Caco-2 (cell line): ENCODE results near the gene PCNX3. TPM values are rescaled to one million over a fixed set of nuclear protein-coding genes. Genes with fewer than 3 reads are reported as not detected.

ENCODE experiments used
- BruUV-seq: library from RNA; stranded (reverse); fragments of 400-500 nt; replicated peaks from 2 replicates; lab custom pipeline; 2021; lab: Mats Ljungman, UMichigan
- CTCF ChIA-PET: fragments of 300-600 bp; sonication (Branson Sonifier 250); formaldehyde crosslinking; loops from one replicate; lab custom pipeline; 2022; ENCODE audit warnings: antibody characterized with exemption; lab: Charles Lee
- POLR2A ChIA-PET: fragments of 300-600 bp; sonication (Branson Sonifier 250); formaldehyde crosslinking; loops from one replicate; lab custom pipeline; 2022; ENCODE audit warnings: antibody characterized with exemption; lab: Charles Lee
- DNase-seq, 2 experiments: peaks; one replicate each; pipeline versions ENCODE4 v3.0.0 to v3.0.0-alpha.2; 2020 to 2022
- H3K27me3 ChIP-seq: replicated peaks from 2 replicates; pipeline ENCODE4 v1.6.0; 2011; ENCODE audit warnings: low read length; ENCODE audit not compliant: control insufficient read depth, insufficient read depth
- H3K36me3 ChIP-seq: 2 replicates; pipeline ENCODE4 v1.5.1; 2011; ENCODE audit warnings: low read length; ENCODE audit not compliant: control insufficient read depth, insufficient read depth
- H3K4me1 ChIP-seq: fragments of 250-450 bp; sonication (Bioruptor Pico); 2 replicates; pipeline ENCODE4 v1.5.1; 2020; ENCODE audit warnings: mild to moderate bottlenecking
- H3K4me3 ChIP-seq: 2 replicates; pipeline ENCODE4 v1.5.1; 2011; ENCODE audit warnings: low read depth, mild to moderate bottlenecking, control low read depth, low read length
- H3K9me3 ChIP-seq: fragments of 250-450 bp; sonication (Bioruptor Pico); 2 replicates; pipeline ENCODE4 v1.5.1; 2020; ENCODE audit warnings: mild to moderate bottlenecking, moderate library complexity
- H3K27ac Mint-ChIP-seq: one replicate; pipeline ENCODE4 v1.8.0; 2022; ENCODE audit warnings: mixed read lengths; ENCODE audit not compliant: unreplicated experiment
- H3K27me3 Mint-ChIP-seq: one replicate; pipeline ENCODE4 v1.8.0; 2022; ENCODE audit warnings: mixed read lengths; ENCODE audit not compliant: insufficient read depth, unreplicated experiment
- H3K36me3 Mint-ChIP-seq: one replicate; pipeline ENCODE4 v1.8.0; 2022; ENCODE audit warnings: mild to moderate bottlenecking, mixed read lengths; ENCODE audit not compliant: insufficient read depth, unreplicated experiment
- H3K4me1 Mint-ChIP-seq: one replicate; pipeline ENCODE4 v1.8.0; 2022; ENCODE audit warnings: low read depth, mixed read lengths; ENCODE audit not compliant: unreplicated experiment
- H3K4me3 Mint-ChIP-seq: one replicate; pipeline ENCODE4 v1.8.0; 2022; ENCODE audit warnings: mild to moderate bottlenecking, moderate library complexity, mixed read lengths; ENCODE audit not compliant: unreplicated experiment
- H3K9me3 Mint-ChIP-seq: one replicate; pipeline ENCODE4 v1.8.0; 2022; ENCODE audit warnings: mixed read lengths; ENCODE audit not compliant: unreplicated experiment
- CTCF ChIP-seq, 2 experiments: fragments of 200-600 bp in 1 of 2; IDR thresholded peaks; 1 replicate in 1 of 2; 2 replicates in 1 of 2; pipeline versions ENCODE4 v1.5.1 to v1.8.0; 2011 to 2022; ENCODE audit warnings: antibody characterized with exemption in 1 of 2, control low read depth in 1 of 2, inconsistent platforms in 1 of 2, low read depth in 1 of 2, low read length in 1 of 2, mild to moderate bottlenecking in 1 of 2, moderate library complexity in 1 of 2; ENCODE audit not compliant: insufficient read depth in 1 of 2, severe bottlenecking in 1 of 2, unreplicated experiment in 1 of 2
- intact Hi-C: fragments of 100-400 bp; cut with micrococcal nuclease; formaldehyde crosslinking; loops from one replicate; pipeline ENCODE4 v1.10.0; 2022; ENCODE audit not compliant: unreplicated experiment
- total RNA-seq: library from RNA; stranded (reverse); gene quantifications from 2 replicates; pipeline ENCODE4 v1.2.3, GENCODE V29; 2022

PCNX3 gene
- total RNA-seq, 1 experiment from 2014 or later: 52.7 TPM

GRCh38 chr11:65634905-65635731 is 19.5 kb downstream of the PCNX3 start:
- Histone ChIP-seq H3K9me3 (no peaks in the 10 kb centered on the region), H3K27me3 (no peaks in the 10 kb centered on the region), H3K4me1 (no peaks in the 10 kb centered on the region), H3K4me3 (no peak overlapping the region), H3K36me3 (peaks cover 5% of the 10 kb centered on the region)
- Mint-ChIP-seq H3K4me1 (no peaks in the 10 kb centered on the region), H3K36me3 (peaks cover 47% of the 10 kb centered on the region), H3K4me3 (no peak overlapping the region), H3K27me3 (no peaks in the 10 kb centered on the region), H3K27ac (no peak overlapping the region), H3K9me3 (no peaks in the 10 kb centered on the region)
- no TSS peak for BruUV-seq
- no peak for DNase-seq
- intact Hi-C loops: no loop called here
- TF ChIP-seq CTCF (IDR thresholded peaks at IDR 0.05; ENCODE audit: insufficient read depth in 1 of 2, low read depth in 1 of 2, low read length in 1 of 2, severe bottlenecking in 1 of 2, unreplicated experiment in 1 of 2): no peak
- POLR2A ChIA-PET: no interaction called here
- CTCF ChIA-PET: no interaction called here

- H3K4me1 ChIP-seq: no peaks in the 10 kb centered on the region
- no peak overlapping the region for H3K4me3 ChIP-seq
- no peak for DNase-seq
- intact Hi-C loops: no loop called here
- H3K36me3 ChIP-seq: peaks cover 5% of the 10 kb centered on the region
- CTCF ChIA-PET: no interaction called here
- H3K4me3 Mint-ChIP-seq: no peak overlapping the region
- no peaks in the 10 kb centered on the region for H3K27me3 ChIP-seq
- no peaks in the 10 kb centered on the region for H3K9me3 Mint-ChIP-seq
- H3K4me1 Mint-ChIP-seq: no peaks in the 10 kb centered on the region
- H3K27ac Mint-ChIP-seq: no peak overlapping the region
- no peaks in the 10 kb centered on the region for H3K9me3 ChIP-seq
- POLR2A ChIA-PET: no interaction called here
- BruUV-seq: no TSS peak
- no peak for TF ChIP-seq CTCF (IDR thresholded peaks at IDR 0.05; ENCODE audit: insufficient read depth in 1 of 2, low read depth in 1 of 2, low read length in 1 of 2, severe bottlenecking in 1 of 2, unreplicated experiment in 1 of 2)
- H3K36me3 Mint-ChIP-seq: peaks cover 51% of the 10 kb centered on the region
- H3K27me3 Mint-ChIP-seq: no peaks in the 10 kb centered on the region
Measured at GRCh38 chr11:65636108-65637031, 20.8 kb downstream of the PCNX3 start.

GRCh38 chr11:65637032-65637557 is 21.5 kb downstream of the PCNX3 start:
- H3K9me3 Mint-ChIP-seq: no peaks in the 10 kb centered on the region
- H3K36me3 Mint-ChIP-seq: peaks cover 55% of the 10 kb centered on the region
- TSS peak; percentile 28 for BruUV-seq

More at GRCh38 chr11:65637032-65637557, 21.5 kb downstream of the PCNX3 start:
- no peak overlapping the region for H3K4me3 Mint-ChIP-seq
- peaks cover 5% of the 10 kb centered on the region for H3K4me1 Mint-ChIP-seq
- no peak for DNase-seq
- Histone ChIP-seq H3K4me3 (no peak overlapping the region), H3K27me3 (no peaks in the 10 kb centered on the region), H3K4me1 (no peaks in the 10 kb centered on the region), H3K36me3 (peaks cover 5% of the 10 kb centered on the region), H3K9me3 (no peaks in the 10 kb centered on the region)
- TF ChIP-seq CTCF (IDR thresholded peaks at IDR 0.05; ENCODE audit: insufficient read depth in 1 of 2, low read depth in 1 of 2, low read length in 1 of 2, severe bottlenecking in 1 of 2, unreplicated experiment in 1 of 2): no peak
- ChIA-PET CTCF (interaction anchor here (0.7 kb wide), 1 partner anchor 15 kb away, joined by 3 read pairs; no protein-coding TSS in a partner anchor), POLR2A (no interaction called here)
- H3K27me3 Mint-ChIP-seq: no peaks in the 10 kb centered on the region
- intact Hi-C loops: no loop called here
- H3K27ac Mint-ChIP-seq: no peak overlapping the region
